HepG2 (cell line): ENCODE data around the gene FRMD8.

Source experiments
- CTCF ChIP-seq: sonication (generic); formaldehyde crosslinking; IDR thresholded peaks from 2 replicates; pipeline ENCODE4 v1.5.0; 2020; ENCODE audit warnings: mild to moderate bottlenecking, missing genetic modification reagents, moderate library complexity
- FOXA1 ChIP-seq, 2 experiments: fragments of 450-650 bp in 1 of 2; sonication (generic) in 1 of 2; formaldehyde crosslinking in 1 of 2; IDR thresholded peaks; 2 replicates each; pipeline versions ENCODE4 v1.4.0 to v1.6.1; 2016 to 2020; ENCODE audit warnings: missing genetic modification reagents in 1 of 2
- GABPA ChIP-seq, 2 experiments: IDR thresholded peaks; 2 replicates each; pipeline ENCODE4 v1.6.1; 2011 to 2016; ENCODE audit warnings: low read depth in 2 of 2, low read length in 1 of 2, missing biosample characterization in 1 of 2, missing genetic modification characterization in 1 of 2
- MED13 ChIP-seq: sonication (generic); formaldehyde crosslinking; IDR thresholded peaks from 2 replicates; pipeline ENCODE4 v1.5.0; 2020; ENCODE audit warnings: missing genetic modification reagents
- MXI1 ChIP-seq: IDR thresholded peaks from 3 replicates; pipeline ENCODE4 v1.6.1; 2012; ENCODE audit warnings: low read depth, low read length, inconsistent platforms, borderline replicate concordance
- NONO ChIP-seq, 2 experiments: fragments of 450-650 bp in 1 of 2; sonication (generic) in 1 of 2; formaldehyde crosslinking in 1 of 2; IDR thresholded peaks in 1 of 2; conservative IDR thresholded peaks in 1 of 2; 2 replicates each; pipeline versions ENCODE4 v1.6.1 to v1.8.0; 2017 to 2022; ENCODE audit warnings: mild to moderate bottlenecking in 1 of 2, missing genetic modification reagents in 1 of 2, moderate library complexity in 1 of 2
- REST ChIP-seq, 2 experiments: IDR thresholded peaks; 2 replicates each; pipeline ENCODE4 v1.6.1; 2011 to 2012; ENCODE audit warnings: low read length in 2 of 2, borderline replicate concordance in 1 of 2, low read depth in 1 of 2, mild to moderate bottlenecking in 1 of 2, moderate library complexity in 1 of 2
- SRSF1 ChIP-seq: fragments of 200-400 bp; formaldehyde crosslinking; optimal IDR thresholded peaks from 2 replicates; pipeline ENCODE3; 2017; ENCODE audit warnings: mild to moderate bottlenecking, low read depth, low read length, moderate library complexity
- TARDBP ChIP-seq: sonication (generic); formaldehyde crosslinking; IDR thresholded peaks from 2 replicates; pipeline ENCODE4 v1.8.0; 2022; ENCODE audit warnings: mild to moderate bottlenecking, missing genetic modification reagents
- XRCC5 ChIP-seq: fragments of 200-400 bp; formaldehyde crosslinking; optimal IDR thresholded peaks from 2 replicates; pipeline ENCODE3; 2017; ENCODE audit warnings: mild to moderate bottlenecking, low read length
- ZFP91 ChIP-seq: sonication (generic); formaldehyde crosslinking; IDR thresholded peaks from 2 replicates; pipeline ENCODE4 v1.9.0; 2022; ENCODE audit warnings: missing genetic modification reagents, mild to moderate bottlenecking, borderline replicate concordance
- ZHX1 ChIP-seq: sonication (generic); formaldehyde crosslinking; IDR thresholded peaks from 2 replicates; pipeline ENCODE4 v1.8.1; 2022; ENCODE audit warnings: low read depth, mild to moderate bottlenecking, missing genetic modification reagents

GRCh38 chr11:65431451-65432099 lies 45.1 kb downstream of the FRMD8 start:
- TF ChIP-seq NONO (IDR thresholded peaks at IDR 0.05) (no peak), NONO (CRISPR knock-in tag; conservative IDR thresholded peaks at IDR 0.05) (no peak), XRCC5 (no peak), CTCF (no peak), FOXA1 (IDR thresholded peaks at IDR 0.05) (no peak), FOXA1 (CRISPR knock-in tag; IDR thresholded peaks at IDR 0.05) (no peak), SRSF1 (no peak), ZFP91 (CRISPR knock-in tag) (no peak), REST (IDR thresholded peaks at IDR 0.05; ENCODE audit: borderline replicate concordance in 1 of 2, low read depth in 1 of 2, low read length in 2 of 2) (no peak), MED13 (CRISPR knock-in tag) (no peak), ZHX1 (CRISPR knock-in tag) (no peak), MXI1 (no peak), TARDBP (CRISPR knock-in tag) (no peak), GABPA (IDR thresholded peaks at IDR 0.05; ENCODE audit: low read depth, low read length) (no peak), GABPA (CRISPR knock-in tag; IDR thresholded peaks at IDR 0.05; ENCODE audit: low read depth) (no peak)
